ENCODE measurements around the gene RERE. TPM values are rescaled to one million over a fixed set of nuclear protein-coding genes. Genes with fewer than 3 reads are reported as not detected.
A peak's percentile ranks its signal among the peaks of the same experiment; 100 is the strongest.

The RERE gene
- total RNA-seq, 1 donor from 2014 or later, result 64.6 TPM

DNA sequence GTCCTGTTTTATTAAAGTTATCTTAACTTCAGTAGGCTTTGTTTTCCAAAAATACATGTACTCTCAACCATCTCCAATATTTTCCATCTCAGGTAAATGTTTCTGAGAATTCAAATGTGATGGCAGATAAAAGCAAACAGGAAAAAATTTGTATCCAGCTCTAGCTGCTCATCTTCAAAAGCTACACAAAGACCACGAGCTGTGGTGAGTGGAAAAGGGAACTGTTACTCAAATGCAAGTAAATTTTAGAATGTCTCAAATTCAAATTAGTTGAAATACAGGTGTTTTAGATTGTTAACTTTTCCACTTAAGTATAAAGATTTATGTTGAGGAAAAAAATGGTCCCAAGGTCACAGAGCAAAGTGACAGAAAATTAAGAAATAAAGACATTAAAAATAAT lies 283.5 kb downstream of the RERE start:
- Histone ChIP-seq H3K4me1 (no peaks in the 10 kb centered on the region), H3K27ac (no peak overlapping the region), H3K4me3 (no peak overlapping the region), H3K27me3 (no peaks in the 10 kb centered on the region), H3K36me3 (no peaks in the 10 kb centered on the region), H3K9me3 (no peaks in the 10 kb centered on the region)
- TF ChIP-seq, protein P1, sequence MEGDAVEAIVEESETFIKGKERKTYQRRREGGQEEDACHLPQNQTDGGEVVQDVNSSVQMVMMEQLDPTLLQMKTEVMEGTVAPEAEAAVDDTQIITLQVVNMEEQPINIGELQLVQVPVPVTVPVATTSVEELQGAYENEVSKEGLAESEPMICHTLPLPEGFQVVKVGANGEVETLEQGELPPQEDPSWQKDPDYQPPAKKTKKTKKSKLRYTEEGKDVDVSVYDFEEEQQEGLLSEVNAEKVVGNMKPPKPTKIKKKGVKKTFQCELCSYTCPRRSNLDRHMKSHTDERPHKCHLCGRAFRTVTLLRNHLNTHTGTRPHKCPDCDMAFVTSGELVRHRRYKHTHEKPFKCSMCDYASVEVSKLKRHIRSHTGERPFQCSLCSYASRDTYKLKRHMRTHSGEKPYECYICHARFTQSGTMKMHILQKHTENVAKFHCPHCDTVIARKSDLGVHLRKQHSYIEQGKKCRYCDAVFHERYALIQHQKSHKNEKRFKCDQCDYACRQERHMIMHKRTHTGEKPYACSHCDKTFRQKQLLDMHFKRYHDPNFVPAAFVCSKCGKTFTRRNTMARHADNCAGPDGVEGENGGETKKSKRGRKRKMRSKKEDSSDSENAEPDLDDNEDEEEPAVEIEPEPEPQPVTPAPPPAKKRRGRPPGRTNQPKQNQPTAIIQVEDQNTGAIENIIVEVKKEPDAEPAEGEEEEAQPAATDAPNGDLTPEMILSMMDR (IDR thresholded peaks at IDR 0.05), result no peak
- intact Hi-C loops (cut with DNase I), result no loop called here
- no peak for DNase-seq (ENCODE audit: low spot score in 2 of 2)

DNA sequence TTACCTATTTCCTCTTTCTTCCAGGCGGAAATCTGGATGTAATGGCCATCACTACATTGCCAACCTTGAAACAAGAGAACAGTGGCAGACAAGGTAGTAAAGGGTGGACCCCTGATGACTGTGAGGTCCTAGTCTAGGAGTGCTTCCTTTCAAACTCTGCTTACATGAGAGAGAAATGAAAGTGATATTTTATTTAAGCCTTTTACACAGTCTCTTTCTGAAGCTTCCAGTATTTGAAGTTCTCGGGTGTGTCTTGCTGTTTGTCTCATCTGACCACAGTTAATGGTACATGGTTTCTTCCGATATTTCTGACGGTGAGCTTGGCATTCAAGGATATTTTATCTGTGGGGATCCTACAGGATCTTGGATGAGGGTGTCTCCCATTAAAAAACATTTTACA lies 284.3 kb downstream of the RERE start:
- no peaks in the 10 kb centered on the region for H3K27me3 ChIP-seq
- H3K4me3 ChIP-seq, result no peak overlapping the region
- H3K4me1 ChIP-seq, result no peaks in the 10 kb centered on the region
- intact Hi-C loops (cut with DNase I), result no loop called here
- TF ChIP-seq, protein P1 (IDR thresholded peaks at IDR 0.05), result no peak
- H3K27ac ChIP-seq, result no peak overlapping the region
- H3K9me3 ChIP-seq, result no peaks in the 10 kb centered on the region
- DNase-seq (ENCODE audit: low spot score in 2 of 2), result no peak
- no peaks in the 10 kb centered on the region for H3K36me3 ChIP-seq

DNA sequence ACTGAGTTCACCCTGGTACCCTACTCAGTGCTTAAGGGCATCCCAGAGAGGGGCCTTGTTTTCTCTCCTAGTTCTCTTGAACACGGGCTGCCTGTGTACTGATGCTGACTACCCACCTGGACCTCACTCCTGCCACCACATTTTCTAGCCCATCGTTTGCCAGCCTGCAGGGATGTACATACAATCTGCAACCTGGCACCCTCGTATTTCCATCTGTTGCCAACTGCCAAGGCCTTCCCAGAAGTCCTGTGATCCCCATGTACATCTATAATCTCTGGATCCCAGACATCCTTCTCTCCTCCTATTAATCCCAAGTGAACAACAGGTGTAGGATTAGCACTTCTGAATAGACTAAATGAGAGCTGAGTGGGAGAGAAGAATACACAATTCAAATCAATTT lies 287.5 kb downstream of the RERE start:
- H3K4me1 ChIP-seq, result peaks cover 0 to 3% of the 10 kb centered on the region in 2 donors
- no peak for DNase-seq (ENCODE audit: low spot score in 2 of 2)

DNA sequence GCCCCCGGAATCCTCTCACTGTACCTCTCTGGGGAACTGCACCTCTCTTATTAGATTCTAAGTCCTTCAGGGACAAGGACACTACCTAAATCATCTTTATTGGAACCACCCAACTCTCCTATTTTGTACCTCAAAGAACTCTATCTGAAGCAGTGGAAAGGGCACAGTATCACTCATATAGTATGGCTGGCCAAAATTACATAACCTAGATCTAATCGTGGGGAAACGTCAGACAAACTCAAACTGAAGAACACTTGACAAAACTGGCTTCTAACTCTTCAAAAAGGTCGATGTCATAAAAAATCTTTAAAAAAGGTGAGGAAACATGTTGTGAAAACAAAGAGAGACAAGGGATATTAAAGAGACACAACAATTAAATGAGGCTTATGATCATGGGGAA lies 289.5 kb downstream of the RERE start:
- Histone ChIP-seq H3K4me1 (peaks cover 0 to 11% of the 10 kb centered on the region in 2 donors), H3K9me3 (no peaks in the 10 kb centered on the region), H3K36me3 (no peaks in the 10 kb centered on the region), H3K27me3 (no peaks in the 10 kb centered on the region), H3K4me3 (no peak overlapping the region), H3K27ac (peak overlapping the region in 1 of 2 donors; percentile 31)
- TF ChIP-seq, protein P1 (IDR thresholded peaks at IDR 0.05), result no peak
- intact Hi-C loops (cut with DNase I), result loop anchor here (5.0 kb wide), 1 partner anchor 106 kb away; no protein-coding TSS in a partner anchor
- no peak for DNase-seq (ENCODE audit: low spot score in 2 of 2)

More for the DNA sequence above, 287.5 kb downstream of the RERE start:
- intact Hi-C loops (cut with DNase I), result loop anchor here (5.0 kb wide), 1 partner anchor 108 kb away; no protein-coding TSS in a partner anchor
- H3K36me3 ChIP-seq, result no peaks in the 10 kb centered on the region
- no peak overlapping the region for H3K4me3 ChIP-seq
- TF ChIP-seq, protein P1 (IDR thresholded peaks at IDR 0.05), result no peak
- H3K27me3 ChIP-seq, result no peaks in the 10 kb centered on the region
- H3K9me3 ChIP-seq, result no peaks in the 10 kb centered on the region
- H3K27ac ChIP-seq, result no peak overlapping the region

DNA sequence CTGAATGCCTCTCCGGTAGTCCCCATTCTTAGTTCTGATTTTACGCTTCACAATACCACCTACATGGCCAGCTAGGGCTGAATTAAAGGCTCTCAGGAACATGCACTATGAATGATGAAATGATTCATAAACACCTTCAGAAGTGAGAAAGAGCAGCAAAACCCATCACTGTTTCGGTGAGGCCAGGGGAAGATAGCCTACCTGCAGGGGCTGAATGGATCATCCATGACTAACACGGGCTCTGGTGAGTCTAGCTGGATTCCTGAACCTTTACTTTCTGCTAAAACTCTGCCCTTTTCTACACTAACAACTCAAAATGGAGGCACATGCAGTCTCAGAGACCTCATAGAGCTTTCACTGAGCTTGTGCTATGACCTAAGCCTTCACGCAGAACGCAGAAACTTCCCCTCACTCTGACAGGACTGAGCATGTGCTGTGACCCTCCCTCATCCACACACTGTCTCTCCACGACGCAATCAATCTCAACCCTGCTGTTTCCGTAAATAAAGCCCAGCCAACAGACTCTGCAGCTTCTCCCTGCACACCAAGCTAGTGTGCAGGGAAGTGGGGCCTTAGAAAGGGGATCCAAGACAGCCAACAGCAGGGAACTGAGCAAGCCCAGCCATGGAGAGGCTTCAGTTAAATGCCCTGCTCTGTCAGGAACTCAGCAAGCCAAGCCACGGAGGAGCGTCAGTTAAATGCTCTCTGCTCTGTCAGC lies 291.7 kb downstream of the RERE start:
- Histone ChIP-seq H3K27ac (peak overlapping the region; percentile 81 to 88), H3K9me3 (no peaks in the 10 kb centered on the region), H3K4me1 (peaks cover 0 to 11% of the 10 kb centered on the region in 2 donors), H3K27me3 (no peaks in the 10 kb centered on the region), H3K36me3 (no peaks in the 10 kb centered on the region), H3K4me3 (peak overlapping the region; percentile 49 to 73)
- TF ChIP-seq, protein P1 (IDR thresholded peaks at IDR 0.05), result no peak
- peak; percentile 72 to 92 for DNase-seq (ENCODE audit: low spot score in 2 of 2)
- intact Hi-C loops (cut with DNase I), result loop anchor here (5.0 kb wide), 1 partner anchor 103 kb away; no protein-coding TSS in a partner anchor
